Measurements from ENCODE around the gene RAD1.

DNA sequence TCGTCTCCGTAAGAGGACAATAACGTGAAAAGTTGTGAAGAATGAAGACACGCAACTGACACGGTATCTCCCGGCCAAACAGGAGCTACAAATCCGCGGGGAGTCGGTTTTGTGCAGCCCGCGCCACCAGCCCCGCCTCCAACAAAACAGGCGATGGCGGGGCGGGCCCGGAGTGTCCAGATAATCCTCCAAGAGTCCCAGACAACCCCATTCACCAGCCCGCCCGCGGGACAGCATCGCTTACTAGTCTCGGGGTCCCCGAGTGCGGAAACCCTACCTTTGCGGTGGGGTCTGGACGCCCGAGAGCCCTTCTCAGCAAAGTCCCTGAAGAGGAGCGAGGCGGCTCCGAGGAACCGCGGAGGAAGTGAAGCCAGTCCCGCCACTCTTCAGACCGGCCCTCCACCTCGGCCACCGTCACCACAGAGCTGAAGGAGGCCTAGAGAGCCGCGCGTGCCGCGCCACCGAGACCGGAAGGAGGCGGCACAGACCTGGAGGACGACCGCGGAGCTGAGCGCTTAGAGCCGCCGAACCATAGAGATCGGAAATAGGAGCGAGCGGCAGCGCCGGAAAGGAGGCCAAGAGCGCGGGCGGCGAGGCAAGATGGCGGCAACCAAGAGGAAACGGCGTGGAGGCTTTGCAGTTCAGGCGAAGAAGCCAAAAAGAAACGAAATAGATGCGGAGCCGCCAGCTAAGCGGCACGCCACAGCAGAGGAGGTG, at the start of gene RAD1, which contains the start of gene BRIX1:
- TF ChIP-seq CTCF (optimal IDR thresholded peaks at IDR 0.05 in 1 of 3, IDR thresholded peaks at IDR 0.05 in 1 of 3, conservative IDR thresholded peaks at IDR 0.05 in 1 of 3; ENCODE audit: extremely low read depth in 1 of 3, insufficient read depth in 2 of 3, low read length in 3 of 3), result peak in 1 of 3 experiments; percentile 6
- TF ChIP-seq EZH2 (IDR thresholded peaks at IDR 0.05; ENCODE audit: low read length), result no peak

All from keratinocyte (primary cell).